Measurements from ENCODE around the gene GRIFIN.

Gene GRIFIN

DNA sequence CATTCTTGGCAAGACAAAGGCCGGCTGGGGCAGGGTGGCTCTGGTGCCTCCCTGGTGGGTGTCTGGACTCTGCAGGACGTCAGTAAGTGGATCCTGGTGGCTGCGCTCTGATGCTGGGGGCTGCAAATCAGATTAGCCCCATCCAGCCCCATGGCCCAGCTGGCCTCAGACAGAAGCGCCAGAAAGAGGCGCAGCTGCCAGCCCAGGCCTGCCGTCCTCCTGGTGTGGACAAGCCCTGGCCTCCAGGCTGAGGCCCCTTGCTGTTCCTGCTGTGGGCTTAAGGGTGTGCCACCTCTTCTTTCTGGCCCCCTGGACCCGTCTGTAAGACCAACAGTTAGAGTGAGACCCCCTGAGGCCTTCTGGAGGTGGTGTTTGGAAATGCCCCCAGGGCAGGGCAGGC lies 37.5 kb upstream of the GRIFIN start:
- FAIRE-seq (no peak), DNase-seq (ENCODE audit: low spot score) (no peak)

DNA sequence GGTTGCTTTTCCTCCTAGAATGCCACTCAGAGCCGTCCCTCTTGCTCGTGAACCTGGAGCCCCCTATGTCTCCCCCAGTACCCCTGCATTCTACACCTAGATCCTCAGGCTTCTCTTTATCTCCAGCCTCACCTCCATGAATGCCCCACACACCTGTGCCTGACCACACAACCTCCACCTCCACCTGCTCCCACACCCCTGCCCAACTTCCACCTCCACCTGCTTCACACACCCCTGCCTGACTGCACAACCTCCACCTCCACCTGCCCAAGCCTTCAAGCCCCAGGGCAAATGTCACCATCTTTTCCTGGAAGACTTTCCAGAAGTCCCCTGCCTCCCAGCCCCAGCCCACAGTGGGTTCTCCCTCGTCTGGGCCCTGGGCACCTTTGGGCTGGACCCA lies 36.5 kb upstream of the GRIFIN start:
- no peak for FAIRE-seq

DNA sequence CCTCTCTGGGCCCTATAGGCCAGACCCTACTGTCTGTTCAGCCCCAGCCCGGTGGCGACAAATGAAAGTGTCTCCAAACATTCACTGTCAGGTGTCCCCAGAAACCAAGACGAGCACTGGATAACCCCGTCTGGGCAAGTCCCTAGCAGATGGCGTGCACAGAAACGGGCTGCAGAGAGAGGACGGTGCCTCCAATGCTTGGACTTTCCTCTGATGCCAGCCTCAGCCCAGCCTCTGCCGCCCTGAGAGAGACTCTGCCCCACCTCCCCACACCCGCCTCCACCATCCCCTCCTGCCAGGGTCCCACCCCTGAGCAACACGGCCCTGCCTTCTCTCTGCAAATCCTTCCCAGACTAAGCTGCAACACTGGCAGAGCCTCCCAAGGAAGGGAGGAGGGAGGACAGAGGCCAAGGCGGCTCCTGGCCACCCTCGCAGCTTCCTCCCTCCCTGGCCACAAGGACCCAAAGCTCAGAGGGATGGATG lies 36.0 kb upstream of the GRIFIN start:
- FAIRE-seq (peak; percentile 98), DNase-seq (ENCODE audit: low spot score) (peak; percentile 73)

More for the DNA sequence above, 36.5 kb upstream of the GRIFIN start:
- DNase-seq (ENCODE audit: low spot score), result no peak

DNA sequence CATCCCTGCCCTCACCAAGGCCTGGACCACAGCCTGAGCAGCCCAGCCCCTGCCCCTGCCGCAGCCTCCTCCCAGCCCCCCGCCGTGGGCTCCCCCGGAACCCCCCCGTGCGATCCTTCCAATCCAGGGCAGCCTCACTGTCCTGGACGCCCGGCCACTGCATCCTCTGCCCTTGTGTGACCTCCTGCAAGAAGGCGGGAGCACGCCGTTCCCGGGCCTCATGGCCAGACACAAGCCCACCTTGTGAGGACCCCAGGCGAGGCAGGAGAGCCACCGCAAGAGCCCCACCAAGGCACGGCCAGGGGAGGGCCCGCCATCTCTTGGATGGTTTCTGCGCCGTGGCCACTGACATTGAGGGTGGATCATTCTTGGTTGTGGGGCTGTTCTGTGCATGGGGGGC lies 35.6 kb upstream of the GRIFIN start:
- FAIRE-seq (no peak), DNase-seq (ENCODE audit: low spot score) (no peak)

DNA sequence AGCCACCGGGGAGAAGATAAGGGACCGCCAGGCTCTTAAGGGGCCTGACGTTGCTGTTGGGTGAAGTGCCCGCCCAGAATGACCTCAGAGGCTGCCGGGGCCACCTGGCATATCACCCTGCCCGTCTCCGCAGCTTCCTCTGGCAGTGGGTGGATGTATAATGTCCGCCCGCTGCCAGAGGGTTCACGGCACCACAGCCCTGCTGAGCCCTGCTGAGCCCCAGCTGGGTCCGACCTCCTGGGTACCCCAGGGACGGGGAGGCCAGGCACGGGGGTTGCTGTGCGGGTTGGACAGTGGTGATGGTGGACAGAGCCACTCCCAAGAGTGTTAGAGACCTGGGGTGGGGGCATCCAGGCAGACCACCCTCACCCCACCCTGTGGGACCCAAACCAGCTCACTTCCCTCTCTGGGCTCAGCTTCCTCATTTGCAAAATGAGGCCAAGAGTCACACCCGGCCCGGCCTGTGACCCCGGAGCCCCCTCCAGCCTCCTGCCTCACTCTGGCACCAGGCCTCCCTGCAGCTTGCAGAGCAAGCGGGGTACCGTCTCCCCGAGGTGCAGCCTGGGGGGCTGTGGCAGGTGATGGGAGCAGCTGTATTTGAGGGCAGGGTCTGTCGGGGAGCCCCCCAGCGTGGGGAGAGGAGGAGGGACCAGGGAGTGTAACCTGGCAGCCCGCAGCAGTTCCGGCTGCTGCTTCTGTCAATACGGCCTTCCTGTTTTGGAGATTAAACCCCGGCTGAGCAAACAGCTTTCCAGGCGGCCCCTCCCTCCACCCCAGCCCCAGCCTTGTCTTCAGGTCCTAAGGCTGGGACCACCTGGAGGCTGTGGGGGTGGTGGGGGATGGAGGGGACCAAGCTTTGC lies 34.9 kb upstream of the GRIFIN start:
- FAIRE-seq (peak; percentile 96), DNase-seq (ENCODE audit: low spot score) (peak; percentile 83)

DNA sequence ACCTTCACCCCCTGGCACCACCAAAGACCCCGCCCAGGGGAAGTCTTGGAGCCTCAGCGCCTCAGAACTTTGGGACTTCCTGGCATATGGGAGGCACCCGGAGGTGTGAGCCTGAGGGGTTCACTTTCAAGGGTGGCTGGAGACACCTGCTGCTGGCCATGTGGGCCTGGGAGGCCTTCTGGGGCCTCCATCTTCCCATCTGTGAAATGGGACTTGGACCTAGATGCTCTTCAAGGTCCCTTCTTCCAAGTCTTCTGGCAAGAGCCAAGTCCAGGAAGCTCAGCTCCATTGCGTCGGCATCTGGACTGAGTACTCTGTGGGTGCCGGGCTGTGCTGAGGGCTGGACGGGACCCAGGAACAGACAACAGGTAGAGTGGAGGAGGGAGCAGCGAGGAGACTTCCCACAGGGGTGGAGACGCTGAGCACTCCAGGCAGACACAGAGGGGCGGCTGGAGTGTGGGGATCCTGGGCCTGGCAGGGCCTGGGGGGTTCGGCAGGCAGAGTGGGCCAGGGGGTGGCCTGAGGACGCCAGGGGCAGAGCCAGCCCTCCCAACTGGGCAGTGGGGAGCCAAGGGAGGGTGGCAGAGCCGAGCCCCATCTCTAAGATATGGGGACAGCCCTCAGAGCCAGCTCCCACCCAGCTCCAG lies 34.1 kb upstream of the GRIFIN start:
- FAIRE-seq (no peak), DNase-seq (ENCODE audit: low spot score) (no peak)

DNA sequence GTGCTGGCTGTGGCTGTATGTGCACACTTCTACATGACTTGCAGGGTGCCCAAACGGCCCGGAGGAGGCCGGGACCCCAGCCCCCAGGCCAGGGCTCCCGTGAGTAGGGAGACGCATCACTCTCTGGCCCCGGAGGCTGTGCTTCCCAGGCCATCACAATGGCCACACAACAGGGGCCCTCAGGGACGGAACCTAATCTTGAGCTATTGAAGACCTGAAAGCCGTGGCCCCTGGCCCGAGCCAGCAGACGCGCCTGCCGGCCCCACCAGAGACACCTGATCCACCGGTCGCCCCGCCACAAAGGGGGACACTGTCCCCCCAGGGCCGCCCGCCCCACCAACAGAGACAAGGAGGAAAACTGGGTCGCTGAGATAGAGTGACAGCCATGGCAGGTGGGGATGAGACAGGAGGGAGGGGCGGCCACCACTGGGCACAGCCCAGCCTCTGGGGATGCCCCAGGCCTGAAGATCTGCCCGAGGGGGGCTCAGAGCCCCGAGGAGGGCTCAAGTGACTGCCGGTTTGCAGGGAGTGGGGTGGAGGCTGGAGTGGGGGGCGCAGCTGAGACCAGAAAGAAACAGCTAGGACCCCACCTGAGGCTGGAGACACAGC lies 33.2 kb upstream of the GRIFIN start:
- FAIRE-seq, result no peak

DNA sequence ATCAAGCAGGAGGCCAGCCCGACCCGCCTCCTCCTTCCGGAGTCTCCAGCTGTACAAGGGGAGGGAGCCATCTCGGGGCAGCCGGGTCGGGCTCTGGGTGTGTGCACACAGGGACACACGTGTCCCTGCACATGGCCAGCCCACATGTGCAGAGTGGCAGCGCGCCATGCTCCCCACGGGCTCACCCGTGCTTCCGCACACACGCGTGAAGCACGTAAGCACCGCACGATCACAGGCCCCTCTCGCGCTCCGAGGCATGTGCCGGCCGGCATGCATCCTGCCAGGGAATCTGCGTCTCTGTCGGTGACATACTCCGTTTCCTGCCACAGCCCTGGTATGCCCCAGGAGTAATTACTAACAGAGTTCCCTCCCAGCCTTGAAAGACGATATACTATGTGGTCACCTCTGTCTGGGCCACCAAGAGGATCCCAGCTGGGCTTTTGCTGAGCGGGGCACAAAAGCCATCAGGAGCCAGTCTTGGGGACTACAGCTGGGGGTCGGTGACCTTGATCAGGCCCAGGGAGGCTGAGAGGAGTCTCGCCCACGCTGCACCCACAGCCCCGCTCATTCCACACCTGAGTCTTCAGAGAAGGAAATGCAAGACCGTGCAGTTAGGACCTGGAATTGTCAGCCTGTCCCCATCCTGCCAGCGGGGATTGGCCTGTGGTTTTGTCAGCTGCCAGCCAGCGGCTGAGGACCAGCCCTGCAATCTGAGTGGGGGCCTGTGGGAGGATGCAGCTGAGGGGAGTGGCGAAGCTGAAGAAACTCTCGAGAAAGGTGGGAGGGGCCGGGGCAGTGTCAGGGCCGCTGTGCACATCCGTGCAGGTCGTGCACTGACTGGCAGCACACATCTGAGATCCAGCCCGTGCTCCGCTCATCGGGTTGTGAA lies 32.4 kb upstream of the GRIFIN start:
- FAIRE-seq (peak; percentile 100), DNase-seq (ENCODE audit: low spot score) (peak; percentile 95)

More for the DNA sequence above, 33.2 kb upstream of the GRIFIN start:
- no peak for DNase-seq (ENCODE audit: low spot score)

DNA sequence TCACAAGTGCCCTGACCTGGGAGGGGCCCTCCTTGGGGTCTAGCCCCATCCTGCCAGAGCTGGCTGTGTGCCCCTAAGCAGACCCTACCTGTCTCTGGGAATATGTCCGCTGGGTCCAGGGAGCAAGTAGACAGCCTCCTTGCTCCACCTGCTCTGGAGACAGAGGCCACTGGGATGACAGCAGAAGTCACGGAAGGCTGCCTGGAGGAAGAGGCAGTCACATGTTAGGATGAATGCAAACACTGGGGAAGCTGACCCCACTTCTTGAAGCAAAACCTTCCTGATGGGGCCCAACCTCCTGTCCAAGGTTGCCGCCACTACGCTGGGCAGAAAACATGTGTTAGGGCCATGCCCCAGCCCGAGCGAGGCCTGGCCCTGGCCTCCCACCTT lies 31.7 kb upstream of the GRIFIN start:
- DNase-seq (ENCODE audit: low spot score) (no peak), FAIRE-seq (no peak)

DNA sequence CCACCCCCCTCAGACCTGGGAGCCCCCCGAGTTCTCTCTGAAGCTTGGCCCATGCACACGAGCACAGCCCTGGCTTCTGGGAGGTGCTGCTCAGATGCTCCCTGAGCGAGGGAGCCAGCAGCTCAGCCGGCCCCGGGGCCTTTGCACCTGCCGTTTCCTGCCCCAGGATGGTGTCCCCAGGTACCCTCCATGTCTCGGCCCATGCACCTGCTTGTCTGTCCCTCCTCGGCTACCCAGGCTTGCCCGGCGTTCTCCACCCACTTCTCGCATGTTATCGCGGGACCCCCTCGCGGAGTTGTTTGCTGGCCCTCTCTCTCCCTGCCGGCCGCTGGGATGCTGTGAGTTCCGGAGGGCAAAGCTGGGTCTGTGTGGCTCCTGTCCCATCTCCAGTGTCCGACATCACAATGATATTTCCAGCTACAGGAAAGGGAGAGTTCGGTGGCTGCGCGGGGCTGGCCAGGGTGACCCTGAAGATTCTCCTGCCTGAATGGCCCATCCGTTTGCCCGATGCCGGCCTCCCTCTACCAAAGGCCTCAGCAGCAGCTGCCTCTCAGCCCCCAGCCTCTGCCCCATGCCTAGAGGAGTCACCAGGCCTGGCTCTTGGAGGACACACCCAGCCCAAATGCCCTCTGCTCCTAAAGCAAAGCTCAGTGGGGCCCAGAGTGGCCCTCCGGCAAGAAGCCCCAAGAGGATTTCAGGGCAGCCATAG lies 31.2 kb upstream of the GRIFIN start:
- FAIRE-seq (no peak), DNase-seq (ENCODE audit: low spot score) (no peak)

DNA sequence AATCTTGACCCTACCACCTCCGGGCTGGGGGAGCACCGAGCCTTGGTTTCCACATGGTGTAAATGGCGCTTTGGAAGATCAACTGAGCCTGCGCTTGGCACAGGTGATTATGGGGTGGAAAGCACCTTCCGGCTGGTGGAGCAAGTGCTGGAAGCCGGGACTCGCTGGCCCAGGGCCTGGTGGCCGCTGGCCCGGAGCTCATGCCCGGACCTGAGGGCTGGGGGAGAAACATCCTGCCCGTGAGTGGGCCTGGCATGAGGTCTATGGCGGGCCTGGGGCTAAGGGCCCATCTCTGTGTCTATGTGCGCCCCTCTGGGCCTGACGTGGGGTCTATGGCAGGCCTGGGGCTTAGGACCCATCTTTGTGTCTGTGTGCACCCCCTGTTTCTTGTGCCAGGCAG lies 29.2 kb upstream of the GRIFIN start:
- DNase-seq (ENCODE audit: low spot score) (no peak), FAIRE-seq (peak; percentile 96)

DNA sequence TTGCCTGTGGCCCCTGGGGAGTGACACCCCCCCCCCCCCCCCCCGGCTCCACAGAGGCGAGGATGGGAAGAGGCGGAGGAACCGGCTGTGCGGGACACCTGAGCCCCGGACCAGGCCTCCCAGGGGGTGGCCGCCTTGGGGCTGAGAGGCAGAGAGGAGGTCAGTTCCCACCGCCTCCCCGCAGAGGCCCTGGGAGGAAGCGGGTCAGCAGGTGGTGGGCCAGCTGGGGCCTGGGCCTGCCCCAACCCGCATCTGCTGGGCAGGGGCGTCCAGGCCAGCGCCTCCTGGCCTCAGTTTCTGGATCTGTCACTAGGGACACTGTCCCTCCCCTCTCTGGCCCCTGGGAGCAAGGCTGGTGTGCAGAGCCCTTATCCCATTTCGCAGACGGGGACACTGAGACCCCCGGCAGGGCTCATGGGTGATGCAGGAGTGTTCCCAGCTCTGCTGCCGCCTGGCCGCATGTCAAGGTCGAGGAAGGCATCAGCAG lies 28.7 kb upstream of the GRIFIN start:
- DNase-seq (ENCODE audit: low spot score) (no peak), FAIRE-seq (no peak)

DNA sequence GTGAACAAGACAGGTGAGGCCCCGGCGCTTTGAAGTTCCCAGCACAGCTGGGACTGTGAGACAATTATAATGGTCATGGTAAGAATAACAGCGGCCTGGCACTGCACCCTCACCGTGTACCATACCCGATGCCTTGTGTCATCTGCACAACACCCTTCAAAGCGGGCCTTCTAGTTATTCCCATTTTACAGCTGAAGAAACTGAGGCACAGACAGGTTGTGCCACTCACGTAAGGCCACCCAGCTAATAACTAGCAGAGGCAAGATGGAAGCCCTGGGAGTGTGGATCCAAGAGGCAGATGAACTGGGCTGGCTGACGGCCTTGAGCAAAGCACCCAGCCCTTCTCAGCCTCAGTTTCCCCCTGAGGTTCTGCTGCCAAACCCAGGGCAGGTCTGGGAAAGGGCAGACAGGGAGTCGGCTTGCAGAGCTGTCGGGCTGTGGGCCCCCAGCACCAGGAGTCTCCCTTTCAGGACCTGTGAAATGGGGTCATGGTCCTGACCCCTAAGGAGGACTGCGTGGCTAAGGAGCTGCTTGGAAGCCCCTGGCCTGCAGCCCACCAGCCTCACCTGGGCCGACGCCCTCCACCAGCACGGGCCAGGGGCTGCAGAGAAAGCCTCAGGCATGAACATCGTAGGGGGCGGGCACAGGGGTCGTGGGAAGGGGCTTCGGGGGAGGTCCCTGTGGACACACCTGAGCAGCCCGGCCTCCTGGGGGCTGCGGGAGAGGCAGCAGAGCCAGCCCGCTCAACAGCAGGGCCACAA lies 28.1 kb upstream of the GRIFIN start:
- FAIRE-seq, result peak; percentile 73
- DNase-seq (ENCODE audit: low spot score), result no peak

DNA sequence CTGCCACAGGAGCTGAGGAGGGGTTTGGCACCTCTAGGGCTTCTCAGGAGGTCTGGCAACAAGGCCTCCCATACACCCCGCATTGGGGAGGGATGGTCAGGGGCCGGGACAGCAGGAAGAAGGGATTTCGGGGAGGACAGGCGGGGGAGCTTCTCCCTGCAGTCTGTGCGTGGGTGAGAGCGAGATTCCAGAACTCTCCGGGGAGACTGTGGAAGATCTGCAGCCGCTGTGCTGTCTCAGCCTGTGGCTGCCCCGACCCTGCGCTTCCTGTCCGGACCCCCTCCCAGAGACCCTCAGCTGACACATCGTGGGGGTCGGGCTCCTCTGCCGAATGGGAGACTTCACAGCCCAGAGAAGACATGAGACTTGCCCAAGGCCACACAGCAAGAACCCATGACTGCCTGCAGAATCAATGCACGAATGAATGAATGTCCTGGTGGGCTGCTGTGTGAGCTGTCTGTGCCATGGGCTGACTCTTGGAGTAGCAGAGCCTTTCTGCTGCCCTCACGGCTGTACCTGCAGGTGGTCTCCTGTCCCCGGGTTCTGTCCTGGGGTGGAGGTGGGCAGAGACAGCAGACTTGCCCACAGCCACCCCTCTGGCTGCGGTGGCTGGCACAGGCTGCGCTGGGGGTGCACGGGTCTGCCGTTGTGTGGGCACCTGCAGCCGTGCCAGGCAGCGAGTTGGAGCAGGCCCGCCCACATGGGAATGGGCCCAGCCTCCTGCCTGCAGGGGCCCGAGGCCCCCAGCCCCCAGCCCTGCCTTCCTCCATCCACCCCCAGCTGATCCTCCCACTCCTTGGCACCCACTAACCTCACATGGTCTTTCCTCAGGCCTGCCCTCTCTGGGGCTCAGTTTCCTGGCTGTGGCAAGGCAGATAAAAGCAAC lies 27.1 kb upstream of the GRIFIN start:
- peak; percentile 93 for FAIRE-seq
- no peak for DNase-seq (ENCODE audit: low spot score)

DNA sequence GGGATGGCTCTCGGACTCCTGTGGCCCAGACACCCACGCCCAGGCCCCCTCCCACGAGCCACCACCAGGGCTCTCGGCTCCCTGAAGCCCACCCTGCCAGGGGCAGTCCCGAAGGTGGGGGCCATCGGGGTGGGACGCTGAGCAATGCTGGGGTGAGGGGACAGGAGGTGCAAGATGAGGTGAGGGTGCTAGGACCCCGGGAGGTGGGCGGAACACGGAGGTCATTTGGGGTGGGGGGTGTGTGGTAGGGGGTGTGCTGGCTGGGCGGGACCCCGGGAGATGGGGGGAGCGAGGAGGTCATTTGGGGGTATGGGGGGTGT lies 26.4 kb upstream of the GRIFIN start:
- peak; percentile 20 for FAIRE-seq
- no peak for DNase-seq (ENCODE audit: low spot score)

DNA sequence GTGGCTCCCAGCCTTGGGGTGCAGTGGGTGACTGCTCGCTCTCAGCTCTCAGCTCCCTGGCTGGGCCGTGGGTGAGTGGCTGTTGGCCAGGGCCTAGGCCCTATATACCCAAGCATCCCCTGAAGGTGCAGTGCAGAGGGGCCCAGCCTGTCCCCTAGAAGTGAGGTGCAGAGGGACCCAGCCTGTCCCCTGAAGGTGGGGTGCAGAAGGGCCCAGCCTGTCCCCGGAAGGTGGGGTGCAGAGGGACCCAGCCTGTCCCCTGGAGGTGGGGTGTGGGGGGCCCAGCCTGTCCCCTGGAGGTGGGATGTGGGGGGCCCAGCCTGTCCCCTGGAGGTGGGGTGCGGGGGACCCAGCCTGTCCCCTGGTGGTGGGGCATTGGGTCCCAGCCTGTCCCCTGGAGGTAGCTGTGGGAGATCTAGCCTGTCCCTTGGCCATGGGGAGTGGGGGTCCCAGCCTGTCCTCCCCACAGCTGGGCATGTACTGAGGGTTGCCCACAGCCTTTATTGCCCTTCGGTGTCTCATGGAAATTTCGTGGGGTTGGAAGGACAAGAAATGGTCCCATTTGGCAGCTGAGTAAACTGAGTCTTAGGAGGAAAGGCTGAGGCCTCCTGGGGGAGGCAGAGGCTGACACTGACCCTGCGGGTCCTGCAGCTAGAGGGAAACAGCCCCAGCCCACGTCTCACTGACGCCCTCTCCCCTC lies 25.9 kb upstream of the GRIFIN start:
- no peak for DNase-seq (ENCODE audit: low spot score)
- FAIRE-seq, result peak; percentile 91

DNA sequence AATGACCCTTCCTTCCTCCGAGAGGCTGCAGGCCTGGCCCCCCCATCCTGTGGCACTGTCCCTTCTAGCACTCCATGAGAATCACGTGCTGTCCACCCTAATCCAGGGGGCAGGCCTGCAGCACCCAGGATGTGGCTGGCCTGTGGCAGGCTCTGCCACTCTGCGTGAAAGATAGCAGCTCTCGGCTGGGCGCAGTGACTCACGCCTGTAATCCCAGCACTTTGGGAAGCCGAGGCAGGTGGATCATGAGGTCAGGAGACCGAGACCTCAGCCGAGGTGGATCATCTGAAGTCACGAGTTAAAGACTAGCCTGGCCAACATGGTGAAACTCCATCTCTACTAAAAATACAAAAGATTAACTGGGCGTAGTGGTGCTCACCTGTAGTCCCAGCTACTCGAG lies 24.5 kb upstream of the GRIFIN start:
- DNase-seq (ENCODE audit: low spot score) (no peak), FAIRE-seq (peak; percentile 92)

DNA sequence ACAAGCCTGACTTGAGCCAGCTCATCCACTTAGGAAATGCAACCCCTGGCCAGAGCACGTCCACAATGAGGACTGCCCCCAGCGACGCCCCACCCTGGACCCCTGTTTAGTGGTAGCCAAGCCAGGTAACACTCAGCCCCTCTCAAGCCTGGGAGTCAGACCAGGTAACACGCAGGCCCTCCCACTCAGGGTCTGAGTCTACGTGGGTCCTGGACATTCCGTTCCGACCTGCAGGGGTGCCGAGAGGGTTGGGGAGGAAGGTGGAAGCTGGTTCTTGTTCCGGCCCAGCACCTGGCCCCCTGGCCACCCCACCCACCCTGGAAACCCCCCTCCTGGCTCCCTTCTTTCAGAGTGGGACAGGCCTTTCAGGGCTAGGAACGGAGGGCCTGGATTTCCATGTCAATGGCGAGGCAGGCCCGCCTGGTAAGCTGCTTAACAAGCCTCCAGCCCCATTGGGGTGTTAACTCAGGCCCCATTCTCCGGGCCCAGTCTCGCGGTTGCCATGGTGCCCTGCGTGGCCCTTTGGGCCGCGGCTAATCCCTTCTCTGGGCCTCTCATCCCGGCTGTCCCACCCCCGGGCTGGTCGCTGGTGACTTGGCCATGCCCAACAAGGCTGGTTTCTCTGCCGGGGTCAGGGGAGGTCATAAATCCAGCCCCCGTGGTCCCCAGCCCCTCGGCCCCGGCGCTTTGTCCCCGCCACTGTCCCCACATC lies 23.7 kb upstream of the GRIFIN start:
- DNase-seq (ENCODE audit: low spot score) (no peak), FAIRE-seq (peak; percentile 83)

All from urothelium cell line (cell line).